Measurements from ENCODE around the gene KRTAP2-2.

DNA sequence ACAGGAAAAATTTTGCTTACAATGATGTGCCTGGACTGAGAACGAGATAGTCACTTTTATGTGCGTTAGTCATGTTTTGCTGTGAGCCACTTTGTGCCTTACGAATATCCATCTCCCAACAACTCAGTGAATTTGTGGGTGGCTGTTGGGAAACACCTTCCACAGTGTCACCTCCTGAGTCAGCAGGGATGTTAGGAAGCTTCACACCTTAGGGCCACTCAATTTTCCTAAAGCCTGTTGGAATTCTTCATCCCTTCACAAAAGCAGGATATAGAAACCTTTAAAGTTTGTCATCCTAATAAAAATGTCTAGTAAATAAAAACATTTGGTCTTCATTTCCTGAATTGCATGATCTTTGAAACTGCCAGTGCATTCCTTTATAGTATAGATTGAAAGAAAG, 41.8 kb downstream of the KRTAP2-2 start:
- TF ChIP-seq POLR2A (IDR thresholded peaks at IDR 0.05) (no peak), CTCF (IDR thresholded peaks at IDR 0.05) (no peak)
